ENCODE data around the gene EOMES.
A peak's percentile ranks its signal among the peaks of the same experiment; 100 is the strongest.
"Not testable (repeated sequence)": the region's sequence is repeated elsewhere in the genome, so short reads cannot be mapped to it uniquely, and the experiment has no call there.

The EOMES gene

GRCh38 chr3:27721717-27722564, at the start of gene EOMES:
EOMES (minus strand) TSS chr3:27722323; CDS start chr3:27722294, 29 bp downstream.
- peak; percentile 93 for DNase-seq (ENCODE audit: low spot score)

GRCh38 chr3:27770384-27770783, 48.3 kb upstream of the EOMES start:
- DNase-seq (ENCODE audit: low spot score) = not testable (repeated sequence)

- DNase-seq (ENCODE audit: low spot score) = no peak
Observed at GRCh38 chr3:27767000-27767399, 44.9 kb upstream of the EOMES start.

GRCh38 chr3:27758083-27758482, 36.0 kb upstream of the EOMES start:
- no peak for DNase-seq (ENCODE audit: low spot score)

- no peak for DNase-seq (ENCODE audit: low spot score)
Observed at GRCh38 chr3:27756877-27757276, 34.8 kb upstream of the EOMES start.

DNA sequence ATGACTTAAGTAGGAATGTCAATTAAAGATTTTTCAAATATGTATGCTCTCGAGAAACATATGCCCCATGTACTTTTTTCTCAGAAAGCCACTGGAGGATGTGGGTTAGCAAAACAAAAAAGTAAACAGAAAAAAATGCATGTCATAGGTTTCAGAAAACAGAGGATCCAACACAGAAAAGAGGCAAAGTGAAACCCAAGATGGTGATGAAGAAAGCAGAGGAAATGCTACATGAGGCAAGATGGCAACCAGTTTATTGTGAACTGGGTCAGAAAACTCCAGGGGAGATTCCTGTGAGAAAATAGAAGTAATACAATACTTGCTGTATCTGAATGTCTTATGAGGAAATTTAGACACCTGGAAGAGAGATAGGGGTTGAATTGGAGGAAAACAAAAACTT, 30.8 kb upstream of the EOMES start:
- DNase-seq (ENCODE audit: low spot score) = no peak

DNA sequence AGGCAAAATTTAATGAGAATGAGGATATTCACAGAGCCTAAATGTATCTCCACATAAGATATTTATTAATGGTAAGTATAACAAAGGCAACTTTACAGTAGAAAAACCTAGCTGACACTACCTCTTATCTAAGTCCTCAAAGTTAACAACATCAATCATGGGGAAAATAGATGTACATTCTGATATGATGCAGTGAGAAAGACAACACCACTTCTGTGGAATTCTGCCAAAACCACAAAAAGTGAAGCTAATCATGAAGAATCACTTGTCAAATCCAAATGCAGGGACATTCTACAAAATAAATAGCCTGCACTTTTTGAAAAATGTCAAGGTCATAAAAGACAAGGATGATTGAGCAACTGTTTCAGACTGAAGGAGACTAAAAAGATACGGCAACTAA, 27.5 kb upstream of the EOMES start:
- no peak for DNase-seq (ENCODE audit: low spot score)

DNA sequence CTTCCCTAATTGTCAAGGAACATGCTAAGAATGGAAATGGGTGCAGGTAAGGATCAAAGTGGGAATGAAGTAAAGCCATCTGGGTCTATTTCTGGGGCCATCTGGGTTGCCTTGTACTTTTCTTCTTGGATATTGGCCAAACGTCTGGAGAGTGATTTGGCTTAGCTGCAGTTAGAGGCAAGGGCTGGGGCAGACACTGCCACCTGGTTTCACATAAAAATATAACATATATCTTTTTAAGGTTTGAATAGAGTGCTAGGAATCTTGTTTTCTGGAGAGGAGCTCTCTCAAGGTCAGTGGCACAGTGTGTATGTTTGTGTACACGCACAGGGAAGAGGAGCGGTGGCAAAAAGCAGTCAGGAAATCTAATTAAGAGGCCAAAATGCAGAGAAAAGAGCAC, 24.7 kb upstream of the EOMES start:
- DNase-seq (ENCODE audit: low spot score) = no peak

DNA sequence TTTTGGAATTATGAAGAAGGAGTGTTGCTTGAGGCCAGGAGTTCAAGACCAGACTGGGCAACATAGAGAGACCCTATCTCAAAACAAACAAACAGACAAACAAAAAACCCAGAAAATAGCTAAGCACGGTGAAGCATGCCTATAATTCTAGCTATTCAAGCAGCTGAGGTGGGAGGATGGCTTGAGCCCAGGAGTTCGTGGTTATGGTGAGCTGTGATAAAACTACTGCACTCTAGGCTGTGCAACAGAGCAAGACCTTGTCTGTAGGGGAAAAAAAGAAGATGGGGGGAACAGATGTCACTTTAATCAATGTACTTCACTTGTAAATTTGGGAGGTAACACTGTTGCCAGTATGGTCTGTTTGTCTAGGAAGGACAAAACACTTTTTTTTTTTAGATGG, 18.7 kb upstream of the EOMES start:
- DNase-seq (ENCODE audit: low spot score) = no peak

DNA sequence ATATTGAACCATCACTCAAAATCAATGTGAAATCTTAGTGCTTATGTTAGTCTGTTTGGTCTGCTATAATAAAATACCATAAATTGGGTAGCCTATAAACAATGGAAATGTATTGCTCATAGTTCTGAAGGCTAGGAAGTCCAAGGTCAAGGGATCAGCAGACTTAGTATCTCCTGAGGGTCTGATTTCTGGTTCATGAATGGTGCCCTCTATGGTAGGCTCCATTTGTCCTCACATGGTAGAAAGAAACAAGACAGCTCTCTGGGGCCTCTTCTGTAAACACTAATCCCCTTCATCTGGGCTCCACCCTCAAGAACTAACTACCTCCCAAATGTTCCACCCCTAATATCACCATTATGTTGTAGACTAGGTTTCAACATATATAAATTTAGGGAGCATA, 15.0 kb upstream of the EOMES start:
- no peak for DNase-seq (ENCODE audit: low spot score)

GRCh38 chr3:27730774-27731659, 8.9 kb upstream of the EOMES start:
- no peak for DNase-seq (ENCODE audit: low spot score)

- DNase-seq (ENCODE audit: low spot score) = no peak
Observed at GRCh38 chr3:27729748-27730611, 7.9 kb upstream of the EOMES start.

DNA sequence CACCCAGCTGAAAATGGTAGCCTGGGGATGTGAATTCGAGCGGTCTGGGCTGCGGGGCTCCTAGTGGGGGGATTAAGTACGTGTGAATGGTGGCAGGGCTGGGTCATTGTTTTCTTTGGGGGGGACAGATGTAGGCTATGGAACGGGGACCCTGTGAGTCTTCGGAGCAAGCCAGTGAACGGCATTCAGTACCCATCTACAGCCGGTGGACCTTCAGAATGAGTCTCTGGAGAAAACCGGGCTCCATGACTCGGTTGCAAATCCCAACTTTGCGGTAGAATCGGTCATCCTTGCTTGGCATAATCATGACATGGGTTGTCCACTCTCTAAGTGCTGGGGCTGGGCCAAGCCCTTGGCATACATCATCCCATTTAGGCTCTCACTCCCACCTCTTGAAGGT, 7.2 kb upstream of the EOMES start:
- no peak for DNase-seq (ENCODE audit: low spot score)

DNA sequence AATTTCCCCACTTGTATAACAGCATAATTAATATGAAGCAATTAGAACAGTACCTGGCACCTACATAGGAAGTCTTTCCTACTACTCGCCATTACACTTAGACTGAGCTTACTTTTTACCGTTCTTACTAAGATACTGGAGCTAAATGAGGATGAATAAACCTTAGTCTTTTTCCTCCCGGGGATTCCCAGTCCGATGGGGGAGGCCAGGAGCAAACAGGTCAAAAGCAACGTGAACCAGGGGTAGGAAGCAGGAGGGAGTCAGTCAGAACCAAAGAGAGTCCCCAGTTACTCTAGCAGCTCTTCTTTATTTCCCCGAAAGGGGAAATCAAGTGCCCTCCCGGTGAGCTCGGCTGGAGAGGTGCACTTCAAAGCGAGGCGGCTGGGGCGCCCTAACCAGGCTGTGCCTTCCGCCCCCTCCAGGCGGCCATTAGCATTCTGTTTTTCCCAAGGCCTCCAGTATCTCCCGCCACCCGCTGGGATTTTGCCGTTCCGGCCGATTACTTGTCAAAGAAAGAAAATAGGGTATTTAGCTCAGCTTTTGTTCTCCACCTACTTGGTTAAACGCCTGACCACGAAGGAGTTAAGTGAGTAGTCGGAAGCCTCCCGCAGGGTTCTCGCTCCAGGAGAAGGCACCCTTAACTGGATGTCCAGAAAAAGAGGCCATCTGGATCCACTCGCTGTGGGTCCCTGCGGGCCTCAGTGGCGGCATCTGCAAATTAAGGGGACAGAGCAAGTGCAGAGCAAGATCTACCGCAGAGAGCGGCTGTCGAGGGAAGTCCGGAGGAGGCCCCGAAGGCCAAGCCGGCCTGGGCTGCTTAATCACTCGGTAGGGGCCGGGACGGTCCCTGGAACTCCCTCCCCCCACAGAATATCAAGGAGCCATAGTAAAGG, 6.3 kb upstream of the EOMES start:
- DNase-seq (ENCODE audit: low spot score) = peak; percentile 14

DNA sequence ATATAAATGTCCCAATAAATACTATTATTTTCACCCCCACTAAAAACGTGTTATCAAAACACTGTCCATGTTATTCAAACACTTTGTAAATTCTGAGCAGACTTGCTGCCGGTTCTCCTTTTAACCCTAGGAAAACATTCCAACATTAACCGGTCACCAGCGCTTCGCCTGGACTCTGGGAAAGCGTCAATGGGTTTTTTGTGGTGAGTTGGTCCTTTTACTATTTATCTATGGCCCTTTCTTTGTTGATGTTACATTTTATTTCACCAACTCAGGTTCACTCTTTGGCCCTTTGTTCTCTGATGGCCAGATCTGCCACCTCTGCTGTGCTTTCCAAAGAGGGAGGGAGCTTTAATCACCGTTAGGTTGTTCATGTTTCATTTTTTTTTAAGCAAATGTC, 4.1 kb upstream of the EOMES start:
- DNase-seq (ENCODE audit: low spot score) = no peak

- DNase-seq (ENCODE audit: low spot score) = no peak
Observed at GRCh38 chr3:27724459-27725197, 2.5 kb upstream of the EOMES start.

GRCh38 chr3:27723815-27724458, 1.8 kb upstream of the EOMES start:
- no peak for DNase-seq (ENCODE audit: low spot score)

DNA sequence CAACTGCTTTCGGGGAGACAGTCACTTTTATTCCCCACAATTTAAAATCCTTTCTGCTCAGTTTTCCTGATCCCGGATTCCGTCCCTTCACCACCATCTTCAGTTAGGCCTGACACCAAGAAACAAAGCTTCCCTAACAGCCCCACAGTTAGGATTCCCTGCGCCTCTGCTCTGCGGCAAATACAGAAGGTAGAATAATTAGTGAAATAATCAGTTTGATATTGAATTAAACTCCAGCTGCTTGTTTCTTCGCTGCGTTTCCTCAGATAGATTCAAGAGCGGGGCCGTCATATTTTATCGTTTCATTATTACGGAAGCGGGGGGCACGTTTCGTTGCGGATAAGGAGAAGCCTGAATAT, 1.3 kb upstream of the EOMES start:
- DNase-seq (ENCODE audit: low spot score) = no peak

GRCh38 chr3:27723001-27723445, 900 bp upstream of the EOMES start:
- DNase-seq (ENCODE audit: low spot score) = no peak
